Neuronal stem cell (in vitro differentiated cells): ENCODE data around the gene DIP2C.

Experiments
- DNase-seq: peaks from one replicate; pipeline ENCODE4 v3.0.0-alpha.2; 2013; ENCODE audit warnings: low spot score
- H2AFZ ChIP-seq: one replicate; pipeline ENCODE4 v1.6.1; 2013; ENCODE audit warnings: mild to moderate bottlenecking, low read length, inconsistent platforms
- H2AK5ac ChIP-seq: 2 replicates; pipeline ENCODE4 v1.6.1; 2013; ENCODE audit warnings: low read depth, mild to moderate bottlenecking, inconsistent platforms, low read length, moderate library complexity, mixed read lengths
- H2BK120ac ChIP-seq: 2 replicates; pipeline ENCODE4 v1.6.1; 2013; ENCODE audit warnings: low read depth, mild to moderate bottlenecking, inconsistent platforms, low read length, moderate library complexity, mixed read lengths
- H2BK12ac ChIP-seq: one replicate; pipeline ENCODE4 v1.6.1; 2013; ENCODE audit warnings: low read length, inconsistent platforms
- H2BK15ac ChIP-seq: 2 replicates; pipeline ENCODE4 v1.6.1; 2013; ENCODE audit warnings: mild to moderate bottlenecking, low read length, inconsistent platforms, mixed read lengths
- H2BK5ac ChIP-seq: one replicate; pipeline ENCODE4 v1.6.1; 2013; ENCODE audit warnings: inconsistent platforms, mild to moderate bottlenecking, low read length, moderate library complexity
- H3K14ac ChIP-seq: one replicate; pipeline ENCODE4 v1.6.1; 2013; ENCODE audit warnings: low read length, inconsistent platforms
- H3K18ac ChIP-seq: 2 replicates; pipeline ENCODE4 v1.6.1; 2013; ENCODE audit warnings: low read length, inconsistent platforms
- H3K23ac ChIP-seq: 2 replicates; pipeline ENCODE4 v1.6.1; 2013; ENCODE audit warnings: low read depth, mild to moderate bottlenecking, mixed read lengths, low read length, inconsistent platforms; ENCODE audit not compliant: poor library complexity
- H3K27ac ChIP-seq: replicated peaks from 3 replicates; pipeline ENCODE4 v1.5.1; 2013; ENCODE audit warnings: low read length, inconsistent platforms
- H3K27me3 ChIP-seq, 3 experiments: 2 replicates each; pipeline ENCODE4 v1.6.1; 2013; ENCODE audit warnings: low read length in 3 of 3, mild to moderate bottlenecking in 2 of 3, inconsistent platforms in 1 of 3, low read depth in 1 of 3, mixed read lengths in 1 of 3, moderate library complexity in 1 of 3; ENCODE audit not compliant: control insufficient read depth in 3 of 3, insufficient read depth in 3 of 3
- H3K36me3 ChIP-seq, 2 donors: replicated peaks in 1 of 2; 2 replicates each; pipeline ENCODE4 v1.6.1; 2013; ENCODE audit warnings: low read length in 2 of 2; ENCODE audit not compliant: control insufficient read depth in 2 of 2, insufficient read depth in 2 of 2
- H3K4ac ChIP-seq: 2 replicates; pipeline ENCODE4 v1.6.1; 2013; ENCODE audit warnings: inconsistent platforms, mild to moderate bottlenecking, low read length, moderate library complexity
- H3K4me1 ChIP-seq, 2 donors: 1 replicate in 1 of 2; 2 replicates in 1 of 2; pipeline ENCODE4 v1.6.1; 2013; ENCODE audit warnings: low read length in 2 of 2, low read depth in 1 of 2; ENCODE audit not compliant: control insufficient read depth in 2 of 2, insufficient read depth in 1 of 2
- H3K4me2 ChIP-seq: one replicate; pipeline ENCODE4 v1.6.1; 2013; ENCODE audit warnings: mild to moderate bottlenecking, low read length, inconsistent platforms; ENCODE audit not compliant: insufficient read depth, poor library complexity, severe bottlenecking
- H3K4me3 ChIP-seq, 2 donors: 2 replicates each; pipeline ENCODE4 v1.5.1; 2013; ENCODE audit warnings: low read length in 2 of 2, mild to moderate bottlenecking in 2 of 2, inconsistent platforms in 1 of 2, moderate library complexity in 1 of 2
- H3K79me1 ChIP-seq: one replicate; pipeline ENCODE4 v1.6.1; 2013; ENCODE audit warnings: low read depth, mild to moderate bottlenecking, inconsistent platforms, low read length, moderate library complexity
- H3K9ac ChIP-seq: one replicate; pipeline ENCODE4 v1.6.1; 2013; ENCODE audit warnings: mild to moderate bottlenecking, low read depth, low read length, inconsistent platforms; ENCODE audit not compliant: poor library complexity
- H3K9me3 ChIP-seq, 2 donors: replicated peaks in 1 of 2; 2 replicates each; pipeline versions ENCODE3 to v1.6.1; 2013; ENCODE audit warnings: low read length in 2 of 2, mild to moderate bottlenecking in 2 of 2, inconsistent platforms in 1 of 2, low read depth in 1 of 2, mixed read lengths in 1 of 2, moderate library complexity in 1 of 2; ENCODE audit not compliant: control insufficient read depth in 2 of 2, insufficient read depth in 1 of 2
- H4K8ac ChIP-seq: one replicate; pipeline ENCODE4 v1.6.1; 2013; ENCODE audit warnings: low read depth, mild to moderate bottlenecking, inconsistent platforms, low read length, moderate library complexity
- H4K91ac ChIP-seq: one replicate; pipeline ENCODE4 v1.6.1; 2013; ENCODE audit warnings: low read length, low read depth, mild to moderate bottlenecking, inconsistent platforms; ENCODE audit not compliant: poor library complexity
- WGBS, 2 donors: extraction: QIAGEN DNeasy Blood & Tissue Kit; methylation state at CpG; one replicate each; pipeline ENCODE4 v1.1.7; 2013; ENCODE audit warnings: missing lambda C conversion rate in 2 of 2, mixed read lengths in 1 of 2; ENCODE audit not compliant: insufficient read length in 2 of 2, insufficient replicate concordance in 1 of 2; ENCODE audit errors: extremely low coverage in 2 of 2; 5-methylcytosine and 5-hydroxymethylcytosine counted together

DIP2C gene

DNA sequence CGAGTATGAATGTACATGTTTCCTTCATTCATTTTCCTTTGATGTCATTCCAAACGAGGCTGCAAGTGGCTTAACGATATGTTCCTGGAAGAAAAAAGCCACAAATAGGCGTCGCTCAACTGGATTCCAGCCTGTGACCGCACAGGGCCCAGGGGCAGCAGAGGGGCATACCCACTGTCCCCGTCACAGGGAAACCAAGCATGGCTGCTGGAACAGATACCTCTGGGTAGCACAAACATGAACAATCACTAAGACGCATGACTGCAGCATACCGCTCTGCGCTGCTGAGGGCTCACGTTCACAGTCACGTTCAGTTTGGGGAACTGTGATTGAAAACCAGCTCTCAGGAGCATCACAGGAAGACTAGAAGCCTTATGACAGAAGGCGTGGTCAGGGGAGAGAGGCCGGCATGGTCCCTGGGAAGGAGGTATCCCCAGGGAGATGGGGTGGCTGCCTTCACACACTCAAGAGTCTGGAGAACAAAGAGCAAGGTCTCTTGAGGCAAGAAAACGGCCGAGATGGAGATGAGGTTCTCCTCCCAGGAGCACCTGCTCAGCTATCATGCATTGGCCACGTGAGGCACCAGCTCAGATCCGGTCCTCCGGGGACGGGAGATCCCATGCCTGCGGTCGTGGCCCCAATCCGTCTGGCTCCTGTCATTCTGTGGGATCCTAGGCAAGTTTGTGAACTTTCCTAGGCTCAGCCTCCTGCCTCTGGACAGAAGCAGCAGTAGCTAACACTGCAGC is 213.6 kb downstream of the DIP2C start:
- peaks cover 5% of the 10 kb centered on the region for H3K79me1 ChIP-seq
- H3K14ac ChIP-seq, result peak overlapping the region; percentile 63
- H3K27me3 ChIP-seq, result no peaks in the 10 kb centered on the region
- no peak overlapping the region for H3K4ac ChIP-seq
- no peak overlapping the region for H2AK5ac ChIP-seq
- H3K18ac ChIP-seq, result no peak overlapping the region
- H3K9me3 ChIP-seq, result peaks cover 0 to 2% of the 10 kb centered on the region in 2 donors
- no peaks in the 10 kb centered on the region for H3K4me1 ChIP-seq
- H4K91ac ChIP-seq, result no peak overlapping the region
- H2BK5ac ChIP-seq, result no peak overlapping the region
- H3K4me2 ChIP-seq, result no peak overlapping the region
- DNase-seq, result no peak
- peaks cover 18 to 63% of the 10 kb centered on the region in 2 donors for H3K36me3 ChIP-seq
- H2AFZ ChIP-seq, result no peak overlapping the region
- H2BK12ac ChIP-seq, result no peak overlapping the region
- peak overlapping the region; percentile 44 for H3K23ac ChIP-seq
- no peak overlapping the region for H3K4me3 ChIP-seq
- no peak overlapping the region for H2BK15ac ChIP-seq
- H2BK120ac ChIP-seq, result no peak overlapping the region
- H3K27ac ChIP-seq, result no peak overlapping the region
- peak overlapping the region; percentile 30 for H3K9ac ChIP-seq
- peak overlapping the region; percentile 72 for H4K8ac ChIP-seq
- no CpG with 5 or more reads among the region's 23 CpGs for WGBS, 2 donors

DNA sequence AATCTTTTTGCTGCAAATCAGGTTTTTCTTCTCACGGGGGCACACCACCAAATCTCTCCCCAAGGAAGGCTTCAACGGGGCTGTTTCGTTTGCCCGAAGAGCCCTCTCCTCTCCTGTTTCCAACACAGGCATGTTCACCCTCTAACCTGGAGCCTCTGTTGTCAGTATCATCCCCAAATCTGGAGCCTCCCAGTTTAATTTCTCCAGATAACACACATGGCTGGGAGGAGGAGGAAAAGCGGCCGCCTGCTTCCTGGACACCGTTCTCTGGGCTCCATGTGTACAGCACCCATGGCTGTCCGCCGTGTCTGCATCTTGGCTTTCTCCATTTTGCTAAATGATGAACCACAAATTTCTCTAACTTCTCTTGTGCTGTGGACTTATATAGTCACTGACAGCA is 214.5 kb downstream of the DIP2C start:
- no CpG with 5 or more reads among the region's 9 CpGs for WGBS, 2 donors
- H3K36me3 ChIP-seq, result peaks cover 24 to 63% of the 10 kb centered on the region in 2 donors

DNA sequence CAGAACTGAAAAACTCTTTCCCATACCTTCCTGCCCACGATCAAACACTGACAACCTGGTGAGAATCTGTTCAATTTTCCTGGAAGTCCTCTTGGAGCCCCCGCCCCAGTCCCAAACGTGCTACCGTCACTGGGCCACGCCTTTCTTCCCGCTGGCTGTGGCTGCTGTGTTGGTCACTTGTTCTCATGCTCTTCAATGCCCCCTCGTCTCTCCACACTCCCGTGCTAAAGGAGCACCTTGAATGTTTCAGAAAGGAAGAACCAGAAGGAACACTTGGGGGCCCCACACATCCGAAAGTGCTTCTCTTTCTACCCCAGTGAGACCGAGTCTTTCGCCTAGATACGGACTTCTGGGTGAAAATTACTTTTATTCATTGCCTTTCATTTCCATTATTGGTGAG is 215.1 kb downstream of the DIP2C start:
- Histone ChIP-seq H2AFZ (no peak overlapping the region), H3K4me3 (no peak overlapping the region), H3K79me1 (peaks cover 5% of the 10 kb centered on the region), H4K91ac (no peak overlapping the region), H3K27me3 (no peaks in the 10 kb centered on the region), H3K36me3 (peaks cover 26 to 67% of the 10 kb centered on the region in 2 donors), H2BK5ac (no peak overlapping the region), H2BK12ac (no peak overlapping the region), H3K4ac (no peak overlapping the region), H3K4me1 (no peaks in the 10 kb centered on the region), H3K23ac (no peak overlapping the region), H2BK15ac (no peak overlapping the region), H3K4me2 (no peak overlapping the region), H3K18ac (no peak overlapping the region), H3K9me3 (peaks cover 0 to 2% of the 10 kb centered on the region in 2 donors), H3K27ac (no peak overlapping the region), H2BK120ac (no peak overlapping the region), H3K9ac (no peak overlapping the region), H2AK5ac (no peak overlapping the region), H3K14ac (no peak overlapping the region), H4K8ac (no peak overlapping the region)
- WGBS, 2 donors, result no CpG with 5 or more reads among the region's 12 CpGs
- DNase-seq, result no peak

More for the DNA sequence above, 214.5 kb downstream of the DIP2C start:
- no peak overlapping the region for H4K8ac ChIP-seq
- H2BK12ac ChIP-seq, result no peak overlapping the region
- peaks cover 5% of the 10 kb centered on the region for H3K79me1 ChIP-seq
- no peak overlapping the region for H3K27ac ChIP-seq
- no peak for DNase-seq
- H2BK15ac ChIP-seq, result no peak overlapping the region
- H3K18ac ChIP-seq, result no peak overlapping the region
- no peaks in the 10 kb centered on the region for H3K27me3 ChIP-seq
- no peak overlapping the region for H2BK5ac ChIP-seq
- H3K9ac ChIP-seq, result no peak overlapping the region
- H3K14ac ChIP-seq, result no peak overlapping the region
- H3K4me1 ChIP-seq, result no peaks in the 10 kb centered on the region
- no peak overlapping the region for H2AK5ac ChIP-seq
- peaks cover 0 to 2% of the 10 kb centered on the region in 2 donors for H3K9me3 ChIP-seq
- no peak overlapping the region for H3K23ac ChIP-seq
- H3K4me3 ChIP-seq, result no peak overlapping the region
- H3K4ac ChIP-seq, result no peak overlapping the region
- H2BK120ac ChIP-seq, result no peak overlapping the region
- no peak overlapping the region for H2AFZ ChIP-seq
- no peak overlapping the region for H4K91ac ChIP-seq
- H3K4me2 ChIP-seq, result no peak overlapping the region

DNA sequence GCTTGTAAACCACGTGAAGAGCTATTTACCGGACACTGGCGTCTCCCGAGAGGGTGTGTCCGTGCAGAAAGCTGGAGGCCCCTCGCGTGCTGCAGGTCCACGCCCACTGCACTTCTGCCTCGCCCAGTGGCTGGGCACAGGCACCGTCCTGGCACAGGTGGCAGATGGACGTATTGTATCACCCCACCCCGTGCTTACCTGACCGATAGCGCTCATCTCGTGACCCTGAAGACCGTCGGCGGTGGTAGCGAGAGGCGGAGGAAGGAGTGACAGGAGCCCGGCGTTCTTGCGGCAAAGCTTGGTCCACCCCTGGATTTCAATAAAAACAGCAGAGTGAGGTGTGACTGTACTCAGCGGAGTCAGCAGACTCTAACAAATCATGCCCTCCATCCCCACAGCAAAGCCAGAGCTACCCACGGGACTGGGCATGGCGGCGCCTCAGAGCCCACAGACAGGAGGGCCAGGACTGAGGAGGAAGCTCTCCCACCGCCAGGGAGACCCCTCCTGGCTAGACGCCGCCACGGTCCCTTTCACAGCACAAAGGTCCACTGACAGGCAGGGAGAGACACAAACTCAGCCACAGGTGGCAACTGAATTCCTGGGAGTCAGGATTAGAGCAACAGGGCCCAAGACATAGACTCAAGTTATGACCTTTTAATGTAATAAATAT is 217.1 kb downstream of the DIP2C start:
- no peak overlapping the region for H3K27ac ChIP-seq
- H3K4ac ChIP-seq, result no peak overlapping the region
- no peaks in the 10 kb centered on the region for H3K27me3 ChIP-seq
- no peak overlapping the region for H3K4me2 ChIP-seq
- H4K8ac ChIP-seq, result no peak overlapping the region
- peak overlapping the region; percentile 62 for H3K23ac ChIP-seq
- H4K91ac ChIP-seq, result no peak overlapping the region
- peak overlapping the region in 1 of 2 donors; percentile 65 for H3K4me3 ChIP-seq
- H3K18ac ChIP-seq, result no peak overlapping the region
- DNase-seq, result no peak
- WGBS, 2 donors, result no CpG with 5 or more reads among the region's 31 CpGs
- H3K4me1 ChIP-seq, result no peaks in the 10 kb centered on the region
- peaks cover 5% of the 10 kb centered on the region for H3K79me1 ChIP-seq
- H3K14ac ChIP-seq, result no peak overlapping the region
- H2BK120ac ChIP-seq, result no peak overlapping the region
- no peak overlapping the region for H2BK12ac ChIP-seq
- H3K36me3 ChIP-seq, result peaks cover 31 to 79% of the 10 kb centered on the region in 2 donors
- no peak overlapping the region for H2AFZ ChIP-seq
- H2AK5ac ChIP-seq, result no peak overlapping the region
- no peak overlapping the region for H2BK15ac ChIP-seq
- H2BK5ac ChIP-seq, result no peak overlapping the region
- peaks cover 2% of the 10 kb centered on the region in 2 donors for H3K9me3 ChIP-seq
- H3K9ac ChIP-seq, result no peak overlapping the region
